ENCODE measurements around the gene VPS9D1. TPM values are rescaled to one million over a fixed set of nuclear protein-coding genes. Genes with fewer than 3 reads are reported as not detected.
"Not testable (repeated sequence)": the region's sequence is repeated elsewhere in the genome, so short reads cannot be mapped to it uniquely, and the experiment has no call there.

The VPS9D1 gene
- total RNA-seq, 4 donors from 2014 or later, result 5.9 to 14.1 (median 7.0) TPM

DNA sequence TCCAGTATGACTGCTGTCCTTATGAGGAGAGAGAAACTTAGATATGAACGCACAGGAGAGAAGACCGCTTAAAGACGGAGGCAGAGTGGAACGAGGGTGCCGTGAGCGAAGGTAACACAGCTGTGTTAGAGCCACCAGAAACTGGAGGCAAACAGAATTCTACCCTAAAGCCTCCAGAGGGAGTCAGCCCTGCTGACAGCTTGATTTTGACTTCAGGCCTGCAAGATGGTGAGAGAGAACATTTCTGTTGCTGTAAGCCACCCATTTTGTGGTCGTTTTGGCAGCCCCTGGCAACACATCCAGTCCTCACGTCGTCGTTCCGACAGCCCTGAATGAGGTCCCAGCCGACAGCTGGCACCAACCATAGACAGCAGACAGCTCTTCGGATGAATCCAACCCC is 16.4 kb downstream of the VPS9D1 start:
- H3K27me3 ChIP-seq, result no peaks in the 10 kb centered on the region
- no peak overlapping the region for H3K27ac ChIP-seq
- no peak for DNase-seq (ENCODE audit: low spot score in 2 of 2)
- peaks cover 0 to 43% (median 20%) of the 10 kb centered on the region in 4 donors for H3K4me1 ChIP-seq
- no peak overlapping the region for H3K4me3 ChIP-seq
- H3K9me3 ChIP-seq, result no peaks in the 10 kb centered on the region
- H3K36me3 ChIP-seq, result peaks cover 0 to 20% (median 0%) of the 10 kb centered on the region in 3 donors
- TF ChIP-seq, protein P1, sequence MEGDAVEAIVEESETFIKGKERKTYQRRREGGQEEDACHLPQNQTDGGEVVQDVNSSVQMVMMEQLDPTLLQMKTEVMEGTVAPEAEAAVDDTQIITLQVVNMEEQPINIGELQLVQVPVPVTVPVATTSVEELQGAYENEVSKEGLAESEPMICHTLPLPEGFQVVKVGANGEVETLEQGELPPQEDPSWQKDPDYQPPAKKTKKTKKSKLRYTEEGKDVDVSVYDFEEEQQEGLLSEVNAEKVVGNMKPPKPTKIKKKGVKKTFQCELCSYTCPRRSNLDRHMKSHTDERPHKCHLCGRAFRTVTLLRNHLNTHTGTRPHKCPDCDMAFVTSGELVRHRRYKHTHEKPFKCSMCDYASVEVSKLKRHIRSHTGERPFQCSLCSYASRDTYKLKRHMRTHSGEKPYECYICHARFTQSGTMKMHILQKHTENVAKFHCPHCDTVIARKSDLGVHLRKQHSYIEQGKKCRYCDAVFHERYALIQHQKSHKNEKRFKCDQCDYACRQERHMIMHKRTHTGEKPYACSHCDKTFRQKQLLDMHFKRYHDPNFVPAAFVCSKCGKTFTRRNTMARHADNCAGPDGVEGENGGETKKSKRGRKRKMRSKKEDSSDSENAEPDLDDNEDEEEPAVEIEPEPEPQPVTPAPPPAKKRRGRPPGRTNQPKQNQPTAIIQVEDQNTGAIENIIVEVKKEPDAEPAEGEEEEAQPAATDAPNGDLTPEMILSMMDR (IDR thresholded peaks at IDR 0.05), result no peak
- 74 to 80% methylated on average over 13 of the region's 13 CpGs for WGBS, 2 donors

DNA sequence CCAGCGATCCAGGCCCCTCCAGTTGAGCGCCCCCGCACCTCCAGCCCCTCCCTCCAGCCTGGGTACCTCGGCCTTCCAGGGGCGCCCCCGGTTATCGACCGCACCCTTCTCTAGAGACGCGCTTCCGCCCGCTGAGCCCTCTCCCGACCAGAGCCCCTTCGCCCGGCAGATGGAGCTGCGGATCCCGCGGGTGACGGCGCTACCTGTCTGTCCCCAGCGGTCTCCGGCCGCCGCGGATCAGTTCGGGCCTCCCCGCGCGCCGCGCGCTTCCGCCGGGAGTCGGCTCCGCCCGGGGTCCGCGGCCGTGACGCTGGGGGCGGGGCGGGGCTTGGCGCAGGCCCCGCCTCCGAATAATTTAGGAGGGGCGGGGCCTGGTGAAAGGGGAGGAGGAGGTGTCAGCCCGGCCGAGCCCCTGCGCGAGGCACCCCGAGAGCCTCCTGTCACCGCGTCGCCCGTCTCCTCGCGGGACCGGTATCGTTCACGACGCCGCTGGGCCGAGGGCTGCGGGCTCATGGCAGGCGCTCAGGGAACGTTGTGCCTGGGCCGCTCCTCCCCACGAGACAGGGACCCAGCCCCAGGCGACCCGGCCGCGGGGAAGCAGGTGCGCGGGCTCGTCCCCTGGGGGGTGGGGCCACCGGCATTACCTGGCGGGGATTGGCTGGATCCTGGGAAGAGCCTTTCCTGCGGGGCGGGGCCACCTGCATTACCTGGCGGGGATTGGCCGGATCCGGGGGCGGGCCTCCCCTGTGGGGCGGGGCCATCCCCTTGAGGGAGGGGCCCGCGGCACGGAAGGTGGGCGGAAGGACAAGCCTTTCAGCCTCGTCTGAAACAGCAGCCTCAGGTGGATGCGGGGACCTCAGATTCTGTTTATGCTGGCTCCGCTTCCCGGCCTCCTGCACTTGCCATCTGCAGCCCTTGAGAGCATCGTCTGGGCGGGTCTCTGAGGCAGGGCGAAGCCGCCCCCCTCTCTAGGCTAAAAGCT is 19.0 kb downstream of the VPS9D1 start, which contains the start of gene SPATA2L:
SPATA2L (minus strand) TSS at position 281 of the 982 bp plus-strand sequence. CDS start 473 bp downstream, outside the sequence.
- Histone ChIP-seq H3K27ac (peak within 1 kb of the TSS; percentile 69 to 93 (median 90)), H3K4me3 (peak within 1 kb of the TSS; percentile 54 to 79 (median 70)), H3K4me1 (peaks cover 0 to 35% (median 17%) of the 10 kb centered on the region in 4 donors), H3K27me3 (no peaks in the 10 kb centered on the region), H3K9me3 (no peaks in the 10 kb centered on the region), H3K36me3 (peaks cover 0 to 15% (median 4%) of the 10 kb centered on the region in 3 donors)
- WGBS, 2 donors, result 1 to 2% methylated on average over 48 to 76 of the region's 97 CpGs
- DNase-seq (ENCODE audit: low spot score in 2 of 2), result peak; percentile 59 to 62
- TF ChIP-seq EP300 (IDR thresholded peaks at IDR 0.05) (peak; percentile 36 to 87), POLR2A (IDR thresholded peaks at IDR 0.05) (peak; percentile 77 to 96)
- TF ChIP-seq, protein P1 (IDR thresholded peaks at IDR 0.05), result peak in 3 of 5 experiments; percentile 8 to 28 (median 24)

DNA sequence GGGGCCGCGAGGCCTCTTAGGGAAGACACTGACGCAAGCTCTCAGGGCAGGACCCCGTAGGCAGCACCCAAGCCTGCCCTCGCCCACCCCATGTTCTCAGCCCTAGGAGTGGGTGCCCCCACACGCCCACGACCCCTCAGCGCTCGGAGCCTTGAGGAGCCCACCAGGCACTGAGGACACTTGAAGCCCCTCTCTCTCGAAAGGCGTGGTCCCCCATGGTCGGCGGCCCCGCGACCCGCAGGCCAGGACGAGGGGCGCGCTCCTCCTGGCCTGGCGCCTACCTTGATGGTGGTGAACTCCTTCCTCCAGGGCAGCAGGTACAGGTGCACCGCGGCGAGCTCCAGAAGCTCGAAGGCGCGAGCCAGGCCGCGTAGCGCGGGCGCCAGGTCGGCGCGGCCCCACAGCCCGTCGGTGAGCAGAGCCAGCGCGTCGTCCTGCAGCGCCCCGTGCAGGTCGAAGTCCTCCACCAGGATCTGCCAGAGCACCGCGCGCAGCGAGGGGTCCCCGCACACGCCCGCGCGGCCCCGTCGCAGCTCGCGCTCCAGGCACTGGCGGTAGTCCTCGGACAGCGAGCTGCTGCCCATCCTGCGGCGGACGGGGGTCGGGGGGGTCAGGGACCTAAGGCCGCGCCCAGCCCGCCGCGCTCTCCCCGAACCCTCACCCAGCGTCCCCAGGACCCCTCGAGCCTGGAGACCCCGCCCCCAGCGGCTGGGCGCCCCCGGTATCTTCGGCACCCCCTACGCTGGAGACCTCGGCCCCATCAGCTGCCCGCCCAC is 19.9 kb downstream of the VPS9D1 start:
- H3K36me3 ChIP-seq, result peaks cover 0 to 23% (median 4%) of the 10 kb centered on the region in 3 donors
- no peaks in the 10 kb centered on the region for H3K27me3 ChIP-seq
- no peak for TF ChIP-seq EP300 (IDR thresholded peaks at IDR 0.05)
- TF ChIP-seq, protein P1 (IDR thresholded peaks at IDR 0.05), result peak in 1 of 5 experiments; percentile 32
- WGBS, 2 donors, result 0 to 2% methylated on average over 15 to 30 of the region's 78 CpGs
- H3K4me1 ChIP-seq, result peaks cover 0 to 30% (median 17%) of the 10 kb centered on the region in 4 donors
- H3K4me3 ChIP-seq, result peak overlapping the region; percentile 54 to 79 (median 70)
- peak overlapping the region; percentile 69 to 93 (median 90) for H3K27ac ChIP-seq
- DNase-seq (ENCODE audit: low spot score in 2 of 2), result no peak
- no peaks in the 10 kb centered on the region for H3K9me3 ChIP-seq

DNA sequence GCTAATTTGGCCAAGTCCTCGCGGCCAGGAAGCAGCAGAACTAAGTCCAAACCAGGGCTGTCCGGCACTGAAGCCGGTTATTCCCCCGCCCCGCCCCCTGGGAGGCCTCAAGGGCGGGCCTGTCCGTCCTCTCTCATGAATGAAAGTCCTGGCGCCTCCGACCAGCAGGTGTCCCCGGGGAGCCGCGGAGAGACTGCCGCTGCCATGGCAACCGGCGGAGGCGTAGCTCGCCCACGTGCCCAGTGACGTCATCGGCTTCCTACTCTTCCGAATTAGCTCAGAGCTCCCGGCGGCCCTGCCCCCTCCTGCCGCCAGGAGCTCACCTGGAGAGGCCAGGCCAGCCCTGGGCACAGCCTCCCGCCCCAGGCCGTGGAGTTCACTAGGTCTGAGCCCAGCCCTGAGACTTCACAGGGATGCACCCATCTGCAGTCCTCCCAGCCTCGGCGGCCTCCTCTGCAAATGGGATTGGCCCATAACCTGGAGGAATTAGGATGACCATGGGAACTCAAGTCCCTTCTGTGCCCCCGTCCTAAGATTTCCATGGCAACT is 20.5 kb downstream of the VPS9D1 start:
- no peaks in the 10 kb centered on the region for H3K27me3 ChIP-seq
- TF ChIP-seq, protein P1 (IDR thresholded peaks at IDR 0.05), result peak; percentile 71 to 94 (median 90)
- TF ChIP-seq POLR2A (IDR thresholded peaks at IDR 0.05) (peak in 1 of 2 donors; percentile 58), EP300 (IDR thresholded peaks at IDR 0.05) (peak; percentile 86 to 97)
- peak overlapping the region; percentile 69 to 93 (median 90) for H3K27ac ChIP-seq
- peak; percentile 98 to 99 for DNase-seq (ENCODE audit: low spot score in 2 of 2)
- 0 to 2% methylated on average over 16 to 18 of the region's 30 CpGs for WGBS, 2 donors
- no peaks in the 10 kb centered on the region for H3K9me3 ChIP-seq
- peaks cover 0 to 26% (median 17%) of the 10 kb centered on the region in 4 donors for H3K4me1 ChIP-seq
- H3K4me3 ChIP-seq, result peak overlapping the region; percentile 54 to 79 (median 70)
- H3K36me3 ChIP-seq, result peaks cover 0 to 30% (median 4%) of the 10 kb centered on the region in 3 donors

DNA sequence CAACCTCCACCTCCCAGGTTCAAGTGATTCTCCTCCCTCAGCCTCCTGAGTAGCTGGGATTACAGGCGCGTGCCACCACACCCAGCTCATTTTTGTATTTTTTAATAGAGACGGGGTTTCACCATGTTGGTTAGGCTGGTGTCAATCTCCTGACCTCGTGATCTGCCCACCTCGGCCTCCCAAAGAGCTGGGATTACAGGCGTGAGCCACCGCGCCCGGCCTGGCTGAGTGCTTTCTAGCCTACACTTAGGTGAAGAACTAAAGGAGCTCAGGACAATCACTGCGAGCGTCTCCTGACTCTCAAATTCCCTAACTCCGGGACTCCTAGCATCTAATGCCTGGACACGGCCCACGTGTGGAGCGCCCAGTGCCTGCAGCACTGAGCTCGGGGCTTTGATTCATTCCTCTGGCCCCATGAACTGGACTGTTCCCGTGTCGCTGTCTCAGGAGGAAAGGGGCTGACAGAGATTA is 21.0 kb downstream of the VPS9D1 start:
- H3K9me3 ChIP-seq; DNase-seq (ENCODE audit: low spot score in 2 of 2); H3K27me3 ChIP-seq: not testable (repeated sequence)
- Histone ChIP-seq H3K36me3 (peaks cover 0 to 35% (median 4%) of the 10 kb centered on the region in 3 donors), H3K4me1 (peaks cover 0 to 26% (median 17%) of the 10 kb centered on the region in 4 donors), H3K4me3 (peak overlapping the region in 2 of 4 donors; percentile 71 to 79), H3K27ac (peak overlapping the region in 3 of 4 donors; percentile 44 to 92 (median 89))
- WGBS, 2 donors, result 50 to 59% methylated on average over 18 of the region's 18 CpGs

DNA sequence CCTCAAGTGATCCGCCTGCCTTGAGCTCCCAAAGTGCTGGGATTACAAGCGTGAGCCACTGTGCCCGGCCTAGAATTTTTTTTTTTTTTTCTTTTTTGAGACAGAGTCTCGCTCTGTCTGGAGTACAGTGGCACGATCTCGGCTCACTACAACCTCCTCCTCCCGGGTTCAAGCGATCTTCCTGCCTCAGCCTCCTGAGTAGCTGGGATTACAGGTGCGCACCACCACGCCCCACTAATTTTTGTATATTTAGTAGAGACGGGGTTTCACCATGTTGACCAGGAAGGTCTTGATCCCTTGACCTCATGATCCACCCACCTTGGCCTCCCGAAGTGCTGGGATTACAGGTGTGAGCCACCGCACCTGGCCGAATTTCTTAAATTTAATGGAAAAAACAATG is 22.0 kb downstream of the VPS9D1 start:
- H3K36me3 ChIP-seq, result peaks cover 0 to 45% (median 4%) of the 10 kb centered on the region in 3 donors
- H3K4me3 ChIP-seq; DNase-seq (ENCODE audit: low spot score in 2 of 2); H3K27me3 ChIP-seq; H3K27ac ChIP-seq; H3K9me3 ChIP-seq: not testable (repeated sequence)
- 94 to 95% methylated on average over 14 of the region's 14 CpGs for WGBS, 2 donors
- peaks cover 0 to 26% (median 17%) of the 10 kb centered on the region in 4 donors for H3K4me1 ChIP-seq

All from tibial nerve (tissue), 4 donors.